Fibroblast of upper back skin (primary cell): ENCODE results near the gene QRFP.

ENCODE experiments used
- DNase-seq: peaks from one replicate; pipeline ENCODE4 v3.0.0-alpha.2; 2013

Gene QRFP

GRCh38 chr9:130888146-130888885, 8.3 kb downstream of the QRFP start:
- no peak for DNase-seq

GRCh38 chr9:130887494-130888144, 9.0 kb downstream of the QRFP start:
- DNase-seq, result no peak

- no peak for DNase-seq
Measured at GRCh38 chr9:130886981-130887380, 9.6 kb downstream of the QRFP start.

GRCh38 chr9:130885484-130886375, 10.9 kb downstream of the QRFP start:
- no peak for DNase-seq

GRCh38 chr9:130884542-130885483, 11.8 kb downstream of the QRFP start:
- DNase-seq, result no peak

GRCh38 chr9:130884111-130884531, 12.5 kb downstream of the QRFP start:
- DNase-seq, result no peak

- DNase-seq, result no peak
Measured at GRCh38 chr9:130883479-130883878, 13.1 kb downstream of the QRFP start.

GRCh38 chr9:130882696-130883225, 13.9 kb downstream of the QRFP start:
- DNase-seq, result no peak

GRCh38 chr9:130881516-130881915, 15.1 kb downstream of the QRFP start:
- DNase-seq, result no peak

GRCh38 chr9:130880599-130881220, 15.9 kb downstream of the QRFP start:
- DNase-seq, result no peak

GRCh38 chr9:130879863-130880411, 16.7 kb downstream of the QRFP start:
- DNase-seq, result no peak

GRCh38 chr9:130878295-130878694, 18.3 kb downstream of the QRFP start:
- DNase-seq, result no peak

GRCh38 chr9:130877300-130877699, 19.3 kb downstream of the QRFP start:
- no peak for DNase-seq

- DNase-seq, result no peak
Measured at GRCh38 chr9:130874783-130875182, 21.8 kb downstream of the QRFP start.

GRCh38 chr9:130873966-130874365, 22.6 kb downstream of the QRFP start:
- DNase-seq, result no peak

GRCh38 chr9:130872912-130873503, 23.6 kb downstream of the QRFP start:
- no peak for DNase-seq

GRCh38 chr9:130872508-130872907, 24.1 kb downstream of the QRFP start:
- DNase-seq, result no peak

- DNase-seq, result no peak
Measured at GRCh38 chr9:130872093-130872492, 24.5 kb downstream of the QRFP start.

- DNase-seq, result no peak
Measured at GRCh38 chr9:130871395-130872062, 25.1 kb downstream of the QRFP start.
